ENCODE data around the gene RBM43. TPM values are rescaled to one million over a fixed set of nuclear protein-coding genes. Genes with fewer than 3 reads are reported as not detected.

RBM43 gene
- total RNA-seq, 3 donors from 2014 or later, result 4.1 to 7.5 (median 5.0) TPM

DNA sequence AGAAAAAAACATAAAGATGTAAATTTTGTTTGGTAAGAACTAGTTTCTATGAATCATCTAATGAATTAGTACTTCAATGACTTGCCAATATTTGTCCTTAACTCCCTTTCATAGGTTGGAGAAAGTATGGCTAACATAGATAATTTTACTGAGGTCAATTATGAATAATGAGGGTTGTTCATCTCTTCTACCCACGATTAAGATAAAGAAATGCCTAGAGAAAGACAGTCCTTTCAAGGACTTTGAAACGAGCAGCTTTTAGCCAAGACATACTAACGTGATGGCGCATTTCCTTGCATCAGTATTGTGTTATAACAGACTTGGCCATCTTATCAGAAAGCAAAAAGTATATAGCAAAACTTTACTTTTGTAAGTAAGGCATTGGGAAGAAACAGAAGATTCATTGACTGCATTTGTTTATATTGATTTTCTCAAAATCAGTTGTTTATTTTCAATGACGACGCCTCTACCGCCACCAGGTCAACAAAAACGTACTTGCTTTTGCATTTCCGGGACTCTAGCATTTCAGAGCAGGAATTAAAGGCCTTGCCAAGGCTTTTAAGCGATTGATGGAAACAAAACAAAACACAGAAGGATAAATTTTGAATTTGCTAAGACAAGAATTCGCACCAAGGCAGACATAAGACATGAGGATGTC is 961 bp downstream of the RBM43 start:
- DNase-seq, result no peak
- ATAC-seq, result no peak
- no peaks in the 10 kb centered on the region for H3K9me3 ChIP-seq
- no peaks in the 10 kb centered on the region for H3K4me1 ChIP-seq (ENCODE audit: low read depth)
- peak overlapping the region; percentile 80 for H3K4me3 ChIP-seq
- no peaks in the 10 kb centered on the region for H3K36me3 ChIP-seq (ENCODE audit: low read depth)
- intact Hi-C loops (cut with DNase I, micrococcal nuclease), result no loop called here
- TF ChIP-seq, protein P1, sequence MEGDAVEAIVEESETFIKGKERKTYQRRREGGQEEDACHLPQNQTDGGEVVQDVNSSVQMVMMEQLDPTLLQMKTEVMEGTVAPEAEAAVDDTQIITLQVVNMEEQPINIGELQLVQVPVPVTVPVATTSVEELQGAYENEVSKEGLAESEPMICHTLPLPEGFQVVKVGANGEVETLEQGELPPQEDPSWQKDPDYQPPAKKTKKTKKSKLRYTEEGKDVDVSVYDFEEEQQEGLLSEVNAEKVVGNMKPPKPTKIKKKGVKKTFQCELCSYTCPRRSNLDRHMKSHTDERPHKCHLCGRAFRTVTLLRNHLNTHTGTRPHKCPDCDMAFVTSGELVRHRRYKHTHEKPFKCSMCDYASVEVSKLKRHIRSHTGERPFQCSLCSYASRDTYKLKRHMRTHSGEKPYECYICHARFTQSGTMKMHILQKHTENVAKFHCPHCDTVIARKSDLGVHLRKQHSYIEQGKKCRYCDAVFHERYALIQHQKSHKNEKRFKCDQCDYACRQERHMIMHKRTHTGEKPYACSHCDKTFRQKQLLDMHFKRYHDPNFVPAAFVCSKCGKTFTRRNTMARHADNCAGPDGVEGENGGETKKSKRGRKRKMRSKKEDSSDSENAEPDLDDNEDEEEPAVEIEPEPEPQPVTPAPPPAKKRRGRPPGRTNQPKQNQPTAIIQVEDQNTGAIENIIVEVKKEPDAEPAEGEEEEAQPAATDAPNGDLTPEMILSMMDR (IDR thresholded peaks at IDR 0.05), result no peak

DNA sequence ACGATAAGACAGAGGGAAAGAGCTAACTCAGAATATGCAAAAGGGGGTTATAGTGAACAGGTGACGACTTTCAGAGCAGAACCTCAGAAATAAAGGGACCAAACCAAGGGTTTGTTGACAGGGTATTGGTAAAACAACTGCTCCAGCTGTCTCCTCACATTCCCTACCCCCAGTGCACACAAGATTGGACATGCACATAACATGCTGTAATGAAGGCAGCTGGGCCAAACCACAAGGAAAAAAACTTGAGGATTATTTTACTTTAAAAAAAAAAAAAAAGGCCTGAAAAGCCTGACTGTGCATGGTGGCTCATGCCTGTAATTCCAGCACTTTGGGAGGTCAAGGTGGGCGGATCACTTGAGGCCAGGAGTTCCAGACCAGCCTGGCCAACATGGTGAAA is 3.5 kb downstream of the RBM43 start:
- no peaks in the 10 kb centered on the region for H3K4me1 ChIP-seq (ENCODE audit: low read depth)
- DNase-seq (no peak), ATAC-seq (no peak)
- TF ChIP-seq, protein P1 (IDR thresholded peaks at IDR 0.05), result no peak
- no peaks in the 10 kb centered on the region for H3K36me3 ChIP-seq (ENCODE audit: low read depth)
- intact Hi-C loops (cut with DNase I, micrococcal nuclease), result no loop called here
- no peaks in the 10 kb centered on the region for H3K9me3 ChIP-seq
- H3K4me3 ChIP-seq, result no peak overlapping the region

DNA sequence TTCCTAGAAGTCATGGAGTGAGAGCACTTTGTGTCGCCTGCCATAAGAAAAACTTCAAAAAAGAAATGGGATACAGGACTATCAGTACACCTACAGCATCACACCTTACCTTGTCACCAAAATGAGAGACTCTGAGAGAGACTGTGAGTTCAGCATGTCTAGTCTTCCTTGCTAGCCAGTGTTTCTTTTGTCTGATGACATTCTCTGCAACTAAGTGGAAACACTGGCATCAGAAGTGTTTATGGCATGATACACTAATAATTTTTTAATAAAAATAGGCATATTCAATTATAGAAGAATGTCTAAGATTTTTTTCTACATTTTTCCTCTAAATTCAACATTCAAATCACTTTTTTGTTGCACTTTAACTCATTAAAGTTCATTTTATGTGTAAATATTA is 9.0 kb downstream of the RBM43 start:
- ATAC-seq (no peak), DNase-seq (no peak)
- H3K36me3 ChIP-seq (ENCODE audit: low read depth), result no peaks in the 10 kb centered on the region
- intact Hi-C loops (cut with DNase I, micrococcal nuclease), result no loop called here
- H3K4me3 ChIP-seq, result no peak overlapping the region
- peaks cover 22% of the 10 kb centered on the region for H3K9me3 ChIP-seq
- no peaks in the 10 kb centered on the region for H3K4me1 ChIP-seq (ENCODE audit: low read depth)
- TF ChIP-seq, protein P1 (IDR thresholded peaks at IDR 0.05), result no peak

DNA sequence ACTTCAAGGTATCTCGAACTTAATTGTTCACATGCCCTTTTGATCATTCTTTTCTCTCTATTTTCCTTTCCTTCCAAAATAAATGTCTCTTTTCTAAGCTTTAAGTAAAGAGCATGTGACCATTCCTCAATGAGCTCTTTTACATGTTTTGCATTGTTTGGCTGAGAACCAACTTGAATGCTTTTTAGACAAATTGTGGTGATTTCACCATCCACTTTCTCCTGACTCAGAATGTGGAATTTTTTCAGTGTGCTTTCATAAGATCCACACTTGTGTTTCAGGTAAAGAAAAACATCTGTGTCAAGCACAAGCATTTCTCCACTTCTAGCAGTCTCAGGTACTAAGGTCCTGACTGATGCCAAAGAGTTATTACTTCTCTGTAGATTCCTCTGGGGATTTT is 10.7 kb downstream of the RBM43 start:
- no peaks in the 10 kb centered on the region for H3K4me1 ChIP-seq (ENCODE audit: low read depth)
- intact Hi-C loops (cut with DNase I, micrococcal nuclease), result no loop called here
- ATAC-seq (no peak), DNase-seq (no peak)
- TF ChIP-seq, protein P1 (IDR thresholded peaks at IDR 0.05), result no peak
- peaks cover 24% of the 10 kb centered on the region for H3K9me3 ChIP-seq
- H3K36me3 ChIP-seq (ENCODE audit: low read depth), result no peaks in the 10 kb centered on the region
- no peak overlapping the region for H3K4me3 ChIP-seq

DNA sequence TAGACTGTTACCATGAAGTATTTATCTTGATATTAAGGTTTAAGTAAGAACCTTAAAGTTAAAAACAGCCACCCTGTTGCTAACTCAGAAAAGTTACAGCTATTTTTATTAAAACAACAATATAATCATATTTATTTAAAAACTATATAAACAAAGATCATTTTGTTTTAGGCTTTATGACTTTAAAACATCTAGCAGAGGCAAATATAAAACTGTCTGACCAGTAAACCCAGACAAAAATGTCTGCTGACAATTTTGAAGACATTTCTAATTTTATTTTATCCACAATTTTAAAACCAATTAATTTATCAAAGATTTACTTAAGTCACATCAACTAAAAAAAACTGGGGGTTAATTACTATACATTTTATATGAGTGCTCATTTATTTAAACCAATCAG is 14.2 kb downstream of the RBM43 start:
- intact Hi-C loops (cut with DNase I, micrococcal nuclease), result no loop called here
- H3K36me3 ChIP-seq (ENCODE audit: low read depth), result no peaks in the 10 kb centered on the region
- ATAC-seq, result no peak

More for the DNA sequence above, 14.2 kb downstream of the RBM43 start:
- Histone ChIP-seq H3K4me3 (no peak overlapping the region), H3K9me3 (peaks cover 24% of the 10 kb centered on the region), H3K4me1 (ENCODE audit: low read depth) (no peaks in the 10 kb centered on the region)
- no peak for DNase-seq
- TF ChIP-seq, protein P1 (IDR thresholded peaks at IDR 0.05), result no peak
